ENCODE results near the gene UBN2.
A peak's percentile ranks its signal among the peaks of the same experiment; 100 is the strongest.
"Not testable (repeated sequence)": the region's sequence is repeated elsewhere in the genome, so short reads cannot be mapped to it uniquely, and the experiment has no call there.

The UBN2 gene

GRCh38 chr7:139304517-139304916 lies 73.5 kb downstream of the UBN2 start:
- DNase-seq = no peak

GRCh38 chr7:139317939-139318505 lies 87.0 kb downstream of the UBN2 start:
- DNase-seq = no peak

DNA sequence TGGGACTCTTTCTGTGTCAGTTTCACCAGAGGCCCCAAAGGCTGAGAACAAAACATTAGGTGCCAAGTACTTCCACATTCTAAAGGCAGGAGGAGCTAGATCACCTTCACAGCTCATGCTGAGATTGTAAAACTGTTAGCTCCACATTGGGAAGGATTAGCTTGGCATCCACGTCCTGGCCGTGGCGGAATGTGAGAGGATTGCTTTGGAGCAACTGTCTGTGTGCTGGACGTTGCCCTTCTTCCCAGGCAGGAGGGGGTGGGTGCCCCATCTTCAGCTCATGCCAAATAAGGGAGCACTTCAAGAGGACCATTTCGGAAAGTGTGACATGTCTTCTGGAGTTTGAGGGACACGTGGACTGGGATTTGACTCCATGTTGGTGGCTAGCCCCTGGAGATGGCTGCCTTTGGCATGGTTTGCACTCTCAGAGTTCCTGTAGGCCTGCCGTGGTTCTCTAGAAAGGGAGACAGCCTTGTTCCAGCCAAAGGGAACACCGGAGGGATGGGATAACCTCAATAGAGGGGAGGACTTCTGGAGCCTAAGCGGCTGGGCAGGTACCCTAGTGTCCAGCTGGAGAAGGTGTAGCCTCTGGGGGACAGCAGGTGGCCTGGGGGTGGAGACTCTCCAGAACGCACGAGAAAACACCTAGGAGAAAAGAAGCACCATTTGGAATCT lies 90.2 kb downstream of the UBN2 start:
- DNase-seq = no peak

- DNase-seq = not testable (repeated sequence)
Measured at GRCh38 chr7:139324709-139325108, 93.7 kb downstream of the UBN2 start.

DNA sequence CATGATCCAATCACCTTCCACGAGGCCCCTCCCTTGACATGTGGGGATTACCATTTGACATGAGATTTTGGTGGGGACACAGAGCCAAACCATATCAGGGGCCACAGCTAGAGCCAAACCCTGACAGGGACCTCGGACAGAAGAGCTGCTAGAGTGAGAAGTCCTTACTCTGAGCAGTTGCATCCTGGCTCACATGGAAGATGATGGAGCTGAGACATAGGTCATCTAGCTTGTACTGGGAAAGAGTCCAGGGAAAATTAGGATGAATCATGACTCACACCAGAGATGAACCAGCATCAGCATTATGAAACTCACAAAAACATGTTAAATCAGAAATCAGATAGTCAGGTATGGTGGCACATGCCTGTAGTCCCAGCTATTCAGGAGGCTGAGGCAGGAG lies 97.3 kb downstream of the UBN2 start:
- peak; percentile 18 for DNase-seq

DNA sequence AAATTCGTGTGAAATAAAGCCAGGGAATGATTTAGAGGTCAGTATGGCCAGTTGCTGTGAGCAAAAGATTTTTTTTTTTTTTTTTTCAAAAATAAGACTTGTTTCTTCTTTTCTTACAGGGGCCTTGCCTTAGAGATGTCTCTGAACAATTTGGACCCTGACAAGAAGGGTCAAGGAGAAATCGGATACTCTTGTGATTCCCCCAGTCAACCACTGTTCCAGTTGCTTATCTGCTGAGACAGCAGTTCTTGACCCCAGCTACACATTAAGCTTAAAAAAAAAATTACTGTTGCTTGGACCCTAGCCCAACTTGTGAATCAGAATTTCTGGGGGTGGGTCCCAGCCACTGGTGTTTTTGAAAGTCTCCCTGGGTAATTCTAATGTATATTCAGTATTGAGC lies 98.1 kb downstream of the UBN2 start:
- DNase-seq = no peak

- DNase-seq = no peak
Measured at GRCh38 chr7:139330333-139331030, 99.4 kb downstream of the UBN2 start.

GRCh38 chr7:139332697-139333359 lies 101.8 kb downstream of the UBN2 start:
- no peak for DNase-seq

DNA sequence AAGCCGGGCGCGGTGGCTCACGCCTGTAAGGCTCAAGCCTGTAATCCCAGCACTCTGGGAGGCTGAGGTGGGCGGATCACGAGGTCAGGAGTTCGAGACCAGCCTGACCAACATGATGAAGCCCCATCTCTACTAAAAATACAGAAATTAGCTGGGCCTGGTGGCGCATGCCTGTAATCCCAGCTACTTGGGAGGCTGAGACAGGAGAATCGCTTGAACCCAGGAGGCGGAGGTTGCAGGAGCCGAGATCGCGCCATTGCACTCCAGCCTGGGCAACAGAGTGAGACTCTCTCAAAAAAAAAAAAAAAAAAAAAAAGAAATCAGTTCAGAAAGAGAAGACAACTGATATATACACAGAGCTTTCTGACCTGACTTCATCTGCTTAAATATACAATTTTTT lies 102.4 kb downstream of the UBN2 start:
- DNase-seq = not testable (repeated sequence)

DNA sequence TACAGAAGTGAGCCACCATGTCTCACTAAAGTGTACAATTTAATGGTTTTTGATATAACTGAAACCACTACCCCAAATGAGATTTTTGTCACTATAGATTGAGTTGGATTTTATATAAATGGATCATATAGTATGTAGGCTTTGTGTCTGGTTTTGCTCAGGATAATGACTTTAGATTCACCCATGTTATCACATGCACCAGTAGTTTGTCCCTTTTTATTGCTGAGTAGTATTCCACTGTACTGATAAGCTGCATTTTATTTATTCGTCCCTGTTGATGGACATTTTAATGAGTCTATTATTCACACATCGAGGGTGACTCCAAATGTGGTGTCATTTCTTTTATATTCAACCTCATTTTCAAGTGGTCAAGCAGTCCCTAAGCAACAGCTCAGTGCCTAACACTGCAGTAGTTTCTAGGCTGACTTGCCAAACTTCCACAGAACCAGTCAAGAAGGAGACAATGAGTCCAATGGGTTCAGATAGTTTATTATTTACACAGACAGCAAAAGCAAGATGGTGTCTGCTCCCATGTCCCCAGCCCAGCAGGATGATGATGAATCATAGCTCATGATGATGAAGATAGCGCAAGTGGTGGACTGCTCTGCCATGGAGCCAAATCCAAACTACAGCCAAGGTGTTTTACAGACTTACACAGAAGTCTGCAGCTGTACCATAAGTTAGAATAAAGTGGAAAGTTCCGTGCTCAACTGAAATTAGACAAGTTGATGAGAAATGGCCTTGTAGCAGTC lies 103.5 kb downstream of the UBN2 start:
- no peak for DNase-seq

- DNase-seq = no peak
Measured at GRCh38 chr7:139339025-139339424, 108.0 kb downstream of the UBN2 start.

DNA sequence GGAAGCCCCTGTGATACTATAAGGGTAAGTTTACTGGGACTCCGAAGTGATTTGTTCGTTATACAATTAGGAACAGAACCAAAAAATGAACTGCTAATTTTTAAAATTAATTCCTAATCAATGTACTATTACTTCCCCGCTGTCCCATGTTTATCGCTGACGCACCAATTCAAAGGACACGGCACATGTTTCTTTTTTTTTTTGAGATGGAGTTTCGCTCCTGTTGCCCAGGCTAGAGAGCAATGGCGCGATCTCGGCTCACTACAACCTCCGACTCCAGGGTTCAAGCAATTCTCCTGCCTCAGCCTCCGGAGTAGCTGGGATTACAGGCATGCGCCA lies 108.6 kb downstream of the UBN2 start:
- no peak for DNase-seq

GRCh38 chr7:139340037-139340807 lies 109.2 kb downstream of the UBN2 start:
- DNase-seq = peak; percentile 98

- DNase-seq = no peak
Measured at GRCh38 chr7:139340808-139341057, 109.7 kb downstream of the UBN2 start.

GRCh38 chr7:139341058-139341775 lies 110.2 kb downstream of the UBN2 start, which contains the start of gene FMC1:
Gene FMC1 (plus strand): TSS chr7:139341337. CDS start chr7:139341385, 48 bp downstream.
- peak; percentile 91 for DNase-seq

DNA sequence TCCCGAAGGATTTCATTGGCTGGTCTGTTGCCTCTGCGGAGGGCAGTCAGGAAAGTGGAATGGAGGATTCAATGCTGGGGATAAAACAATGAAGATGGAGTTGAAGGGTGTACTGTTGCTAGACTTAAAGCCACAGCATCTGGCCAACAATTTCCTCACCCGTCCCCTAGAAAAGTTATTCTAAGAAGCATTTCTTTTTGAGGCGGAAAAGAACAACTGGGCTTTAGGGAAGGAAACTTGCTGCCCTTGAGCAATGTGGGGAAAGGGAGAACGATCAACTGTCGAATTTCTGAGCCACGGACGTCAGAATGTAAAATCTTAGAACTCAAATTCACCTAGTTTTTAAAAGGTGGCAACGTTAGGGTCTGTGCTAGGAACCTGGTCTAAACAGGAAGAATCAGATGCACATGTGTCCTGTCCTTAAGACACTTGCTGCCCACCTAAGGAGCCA lies 110.8 kb downstream of the UBN2 start:
- DNase-seq = no peak

DNA sequence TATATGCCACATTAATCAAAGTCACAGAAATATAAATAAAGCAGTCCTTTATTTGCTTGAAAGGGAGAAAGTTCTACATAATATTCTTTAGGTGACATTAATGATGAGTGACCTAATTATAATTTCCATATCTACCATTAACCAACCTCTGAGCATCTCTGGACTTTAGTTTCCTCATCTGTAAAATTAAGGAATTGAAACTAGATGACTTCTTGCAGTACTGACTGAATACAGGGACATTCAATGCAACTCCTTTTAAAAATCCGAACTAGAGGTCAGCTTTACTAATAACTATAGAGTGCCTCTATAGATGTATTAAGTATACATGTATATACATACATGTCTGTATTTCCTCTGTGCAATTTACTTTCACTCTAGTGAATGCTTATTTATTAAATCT lies 114.0 kb downstream of the UBN2 start:
- no peak for DNase-seq

GRCh38 chr7:139351027-139351426 lies 120.0 kb downstream of the UBN2 start:
- no peak for DNase-seq

GRCh38 chr7:139354729-139355128 lies 123.7 kb downstream of the UBN2 start:
- DNase-seq = no peak

DNA sequence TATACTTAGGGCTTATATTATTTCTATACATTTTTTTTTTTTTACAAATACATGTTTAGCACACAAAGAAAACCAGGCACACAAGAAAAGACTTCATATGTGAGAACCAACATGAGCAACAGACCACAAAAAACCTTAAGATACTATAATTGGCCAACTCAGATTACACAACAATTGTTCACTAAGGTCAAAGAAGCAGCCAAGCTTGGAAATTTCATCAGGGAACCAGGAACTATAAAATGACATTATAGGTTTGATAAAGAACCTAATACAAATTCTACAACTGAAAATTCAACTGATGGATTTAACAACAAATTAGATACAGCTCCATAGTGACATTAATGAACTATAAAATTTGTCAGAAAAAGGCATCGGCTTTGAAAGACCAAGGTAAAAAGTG lies 124.3 kb downstream of the UBN2 start:
- DNase-seq = no peak

Measured in NCI-H446 treated with DMSO at 0.1 percent for 48 hours (cell line).